NCI-H1694 treated with DMSO at 0.1 percent for 48 hours (cell line): ENCODE data around the gene CASKIN1.
A peak's percentile ranks its signal among the peaks of the same experiment; 100 is the strongest.

Source experiments
- DNase-seq: peaks from one replicate; lab custom pipeline; 2025; lab: John Stamatoyannopoulos, UW

Gene CASKIN1

GRCh38 chr16:2232094-2232990 is 35.9 kb upstream of the CASKIN1 start:
- DNase-seq: no peak

- no peak for DNase-seq
Measured at GRCh38 chr16:2231016-2231931, 34.9 kb upstream of the CASKIN1 start.

DNA sequence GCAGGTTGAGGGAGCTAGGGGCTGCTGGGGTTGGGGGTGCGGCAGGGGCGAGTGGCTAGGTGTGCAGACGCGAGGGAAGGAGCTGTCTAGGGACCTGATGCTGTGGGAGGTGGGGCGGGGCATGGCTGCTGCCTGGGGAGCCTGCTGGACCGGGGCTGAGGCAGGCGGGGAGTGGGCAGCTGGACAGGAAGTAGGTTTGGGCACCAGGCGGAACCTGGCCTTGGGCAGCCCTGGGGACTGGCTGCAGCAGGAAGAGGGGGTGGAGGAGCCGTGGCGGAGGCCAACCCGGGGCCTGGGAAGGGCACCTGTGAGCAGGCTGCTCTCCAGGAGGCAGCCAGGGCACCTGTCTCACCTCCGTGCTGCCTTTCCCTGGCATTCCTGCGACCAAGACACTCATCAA is 34.0 kb upstream of the CASKIN1 start:
- DNase-seq: no peak

DNA sequence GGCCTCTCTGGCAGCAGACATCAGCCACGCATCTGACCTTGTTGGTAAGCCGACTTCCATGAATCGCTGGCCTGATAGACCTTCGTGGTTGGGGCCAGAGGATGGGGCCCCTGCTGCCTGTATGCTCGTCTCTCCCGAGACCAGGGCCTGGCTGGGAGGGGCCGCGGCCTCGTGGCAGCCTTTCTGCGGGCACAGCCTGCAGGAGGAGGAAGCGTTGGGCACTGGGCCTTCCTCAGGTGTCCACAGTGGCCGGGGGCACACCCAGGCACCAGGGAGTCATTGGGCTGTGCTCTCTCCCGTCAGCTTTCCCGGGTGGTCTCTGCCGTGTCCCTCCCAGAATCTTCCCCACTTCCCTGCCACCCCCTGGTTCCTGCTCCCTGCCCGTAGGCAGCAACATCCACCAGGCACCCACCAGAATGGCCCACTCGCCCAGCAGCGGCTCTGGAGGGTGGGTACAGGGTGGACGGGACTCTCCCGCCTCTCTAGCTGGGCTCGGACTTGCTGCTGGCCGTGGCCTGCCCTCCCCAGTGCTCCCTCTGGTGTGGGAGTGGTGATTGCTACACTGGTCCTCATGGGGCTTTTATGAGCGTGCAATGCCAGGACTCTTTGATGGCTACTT is 33.3 kb upstream of the CASKIN1 start:
- no peak for DNase-seq

- no peak for DNase-seq
Measured at GRCh38 chr16:2229091-2229490, 32.7 kb upstream of the CASKIN1 start.

GRCh38 chr16:2228161-2228824 is 31.9 kb upstream of the CASKIN1 start:
- no peak for DNase-seq

DNA sequence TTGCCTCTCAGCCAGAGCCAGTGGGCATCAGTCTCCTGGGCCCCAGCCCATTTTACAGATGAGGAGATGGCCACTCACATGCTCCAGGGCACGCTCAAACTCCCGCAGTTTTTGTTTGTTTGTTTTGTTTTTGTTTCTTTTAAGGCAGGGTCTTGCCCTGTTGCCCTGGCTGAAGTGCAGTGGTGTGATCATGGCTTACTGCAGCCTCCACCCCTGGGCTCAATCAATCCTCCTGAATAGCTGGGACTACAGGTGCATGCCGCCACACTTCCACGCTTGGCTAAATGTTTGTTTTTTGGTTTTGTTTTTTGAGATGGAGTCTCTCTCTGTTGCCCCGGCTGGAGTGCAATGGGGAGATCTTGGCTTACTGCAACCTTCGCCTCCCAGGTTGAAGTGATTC is 30.5 kb upstream of the CASKIN1 start:
- no peak for DNase-seq

- no peak for DNase-seq
Measured at GRCh38 chr16:2226245-2226793, 29.9 kb upstream of the CASKIN1 start.

GRCh38 chr16:2223942-2224486 is 27.6 kb upstream of the CASKIN1 start:
- DNase-seq: no peak

- DNase-seq: peak; percentile 91
Measured at GRCh38 chr16:2223221-2223941, 27.0 kb upstream of the CASKIN1 start, which contains the start of gene E4F1. TSS of gene E4F1 (plus strand) at chr16:2223591. CDS start at chr16:2223614, 23 bp downstream.

DNA sequence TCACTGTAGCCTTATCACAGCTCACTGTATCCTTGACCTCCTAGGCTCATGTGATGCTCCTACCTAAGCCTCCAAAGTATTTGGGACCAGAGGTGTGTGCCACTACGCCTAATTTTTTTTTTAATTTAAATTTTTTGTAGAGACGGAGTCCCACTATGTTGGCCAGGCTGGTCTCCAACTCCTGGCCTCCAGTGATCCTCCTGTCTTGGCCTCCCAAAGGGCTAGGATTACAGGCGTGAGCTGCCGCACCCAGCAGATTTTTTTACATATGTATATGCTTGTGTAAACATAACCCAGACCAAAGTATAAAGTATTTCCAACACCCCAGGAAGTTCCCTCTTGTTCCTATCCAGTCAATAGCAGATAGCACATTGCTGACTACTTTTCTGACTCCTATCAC is 19.9 kb upstream of the CASKIN1 start:
- DNase-seq: no peak

- no peak for DNase-seq
Measured at GRCh38 chr16:2214719-2214968, 18.2 kb upstream of the CASKIN1 start, which contains the start of gene PGP. TSS of gene PGP (minus strand) at chr16:2214840. CDS start at chr16:2214777, 63 bp downstream.

GRCh38 chr16:2213817-2214718 is 17.7 kb upstream of the CASKIN1 start:
- no peak for DNase-seq

GRCh38 chr16:2212362-2213324 is 16.2 kb upstream of the CASKIN1 start:
- no peak for DNase-seq

GRCh38 chr16:2211923-2212347 is 15.5 kb upstream of the CASKIN1 start:
- DNase-seq: no peak

DNA sequence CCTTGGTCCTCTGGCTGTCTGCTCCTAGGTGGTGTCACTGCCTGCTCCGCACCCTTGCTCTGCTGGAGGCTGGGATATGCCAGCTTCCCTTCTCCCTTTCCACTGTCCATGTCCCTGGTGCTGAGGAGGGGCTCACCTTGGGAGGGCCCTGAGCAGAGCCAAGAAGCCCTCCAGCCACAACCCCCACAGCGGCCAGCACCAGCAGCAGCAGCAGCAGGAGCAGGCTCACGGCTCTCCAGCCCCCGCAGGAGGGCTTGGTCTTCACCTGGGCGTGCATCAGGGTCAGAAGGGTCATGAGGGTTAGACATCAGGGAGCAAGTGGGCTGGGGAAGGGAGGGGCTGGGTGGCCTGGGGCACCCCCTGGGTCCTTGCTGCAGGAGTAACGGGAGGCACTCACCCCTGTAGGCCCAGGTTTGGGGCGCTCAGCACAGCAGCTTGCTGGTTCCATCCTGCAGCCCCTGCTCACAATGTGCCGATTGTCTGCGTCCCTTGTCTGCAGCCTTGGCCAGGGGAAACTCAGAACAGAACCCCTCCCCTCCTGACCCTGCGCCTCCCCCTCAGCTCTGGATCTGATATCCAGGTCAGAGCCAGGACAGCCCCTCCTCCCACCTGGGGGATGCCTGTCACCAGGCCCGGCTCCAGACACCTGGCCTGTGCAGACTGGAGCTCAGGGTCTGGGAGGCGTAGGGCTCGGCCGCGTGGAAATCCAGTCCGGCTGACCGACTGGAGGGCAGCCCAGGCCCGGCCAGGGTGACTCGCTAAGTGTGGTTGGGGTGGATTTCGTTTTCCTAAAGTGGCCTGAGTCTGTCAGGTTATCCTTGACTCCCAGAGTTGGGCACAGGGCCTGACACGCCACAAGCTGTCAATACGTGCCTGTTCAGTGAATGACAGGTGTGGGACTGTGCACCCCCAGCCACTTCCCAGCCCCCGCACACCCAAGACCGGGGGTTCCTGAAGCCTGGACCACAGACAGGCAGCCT is 14.3 kb upstream of the CASKIN1 start, which contains the start of gene BRICD5:
Gene BRICD5, minus strand, starts transcription at position 478 of the 980 bp plus-strand sequence. Its CDS starts 30 bp downstream, at position 448.
- DNase-seq: no peak

DNA sequence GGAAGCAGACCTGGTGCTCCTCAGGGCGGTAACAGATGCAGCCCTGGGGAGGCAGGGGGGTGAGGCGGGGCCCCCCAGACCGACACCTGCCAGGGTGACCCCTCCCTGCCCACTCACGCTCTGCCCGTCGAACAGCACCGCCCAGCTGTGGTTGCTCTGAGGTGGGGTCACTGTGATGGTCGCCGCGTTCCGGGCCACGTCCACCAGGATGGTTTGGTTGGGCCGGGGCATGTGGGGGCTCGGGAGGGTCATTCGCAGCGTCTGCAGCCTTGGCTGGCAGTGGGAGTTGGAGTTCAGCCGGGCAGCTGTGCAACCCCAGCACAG is 13.6 kb upstream of the CASKIN1 start:
- no peak for DNase-seq
